Measurements from ENCODE around the gene AMPD3. TPM values are rescaled to one million over a fixed set of nuclear protein-coding genes. Genes with fewer than 3 reads are reported as not detected.

AMPD3 gene
- total RNA-seq, 1 donor from 2014 or later, result 6.8 TPM

DNA sequence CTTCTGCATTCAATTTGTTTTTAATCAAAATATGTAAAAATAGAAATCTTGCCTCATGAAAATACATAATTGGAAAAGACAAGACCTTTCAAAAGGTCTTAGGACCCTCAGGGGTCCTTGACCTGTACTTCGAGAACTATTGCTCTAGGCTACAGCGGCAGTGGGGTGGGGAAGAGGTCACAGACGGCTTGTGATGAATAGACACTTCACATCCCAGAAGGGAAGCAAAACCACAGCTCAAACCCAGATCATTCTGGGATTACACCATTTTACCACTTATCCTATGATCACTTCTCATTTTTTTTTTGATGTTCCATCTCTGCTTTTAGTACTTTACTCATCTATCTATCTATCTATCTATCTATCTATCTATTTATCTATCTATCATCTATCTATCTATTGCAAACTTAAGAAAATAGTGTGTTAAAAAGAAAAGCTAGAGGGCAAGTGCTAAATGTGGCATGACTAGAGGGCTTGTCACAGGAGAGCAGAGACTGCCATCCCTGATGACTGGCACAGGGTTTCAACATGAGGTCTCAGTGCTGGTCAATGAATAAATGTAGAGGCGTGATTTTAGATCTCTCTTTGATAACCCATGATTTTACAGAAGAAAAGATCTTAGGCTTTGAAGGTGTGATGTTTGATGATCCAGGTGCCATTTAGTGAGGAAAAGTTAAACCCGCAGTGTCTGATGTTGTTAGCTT is 48.9 kb downstream of the AMPD3 start:
- H3K4me3 Mint-ChIP-seq, result no peak overlapping the region
- TF ChIP-seq, protein P1, sequence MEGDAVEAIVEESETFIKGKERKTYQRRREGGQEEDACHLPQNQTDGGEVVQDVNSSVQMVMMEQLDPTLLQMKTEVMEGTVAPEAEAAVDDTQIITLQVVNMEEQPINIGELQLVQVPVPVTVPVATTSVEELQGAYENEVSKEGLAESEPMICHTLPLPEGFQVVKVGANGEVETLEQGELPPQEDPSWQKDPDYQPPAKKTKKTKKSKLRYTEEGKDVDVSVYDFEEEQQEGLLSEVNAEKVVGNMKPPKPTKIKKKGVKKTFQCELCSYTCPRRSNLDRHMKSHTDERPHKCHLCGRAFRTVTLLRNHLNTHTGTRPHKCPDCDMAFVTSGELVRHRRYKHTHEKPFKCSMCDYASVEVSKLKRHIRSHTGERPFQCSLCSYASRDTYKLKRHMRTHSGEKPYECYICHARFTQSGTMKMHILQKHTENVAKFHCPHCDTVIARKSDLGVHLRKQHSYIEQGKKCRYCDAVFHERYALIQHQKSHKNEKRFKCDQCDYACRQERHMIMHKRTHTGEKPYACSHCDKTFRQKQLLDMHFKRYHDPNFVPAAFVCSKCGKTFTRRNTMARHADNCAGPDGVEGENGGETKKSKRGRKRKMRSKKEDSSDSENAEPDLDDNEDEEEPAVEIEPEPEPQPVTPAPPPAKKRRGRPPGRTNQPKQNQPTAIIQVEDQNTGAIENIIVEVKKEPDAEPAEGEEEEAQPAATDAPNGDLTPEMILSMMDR (IDR thresholded peaks at IDR 0.05; ENCODE audit: unreplicated experiment), result no peak
- H3K27me3 Mint-ChIP-seq (ENCODE audit: low read depth), result no peaks in the 10 kb centered on the region
- no peaks in the 10 kb centered on the region for H3K9me3 Mint-ChIP-seq
- H3K4me1 Mint-ChIP-seq, result no peaks in the 10 kb centered on the region
- peaks cover 9% of the 10 kb centered on the region for H3K36me3 Mint-ChIP-seq
- DNase-seq (ENCODE audit: low spot score in 2 of 2, unreplicated experiment in 2 of 2), result no peak
- H3K27ac Mint-ChIP-seq, result no peak overlapping the region

GRCh38 chr11:10504490-10504889 is 49.4 kb downstream of the AMPD3 start:
- Mint-ChIP-seq H3K4me3 (no peak overlapping the region), H3K4me1 (no peaks in the 10 kb centered on the region), H3K27me3 (ENCODE audit: low read depth) (no peaks in the 10 kb centered on the region), H3K27ac (no peak overlapping the region), H3K9me3 (no peaks in the 10 kb centered on the region), H3K36me3 (peaks cover 9% of the 10 kb centered on the region)
- DNase-seq (ENCODE audit: low spot score in 2 of 2, unreplicated experiment in 2 of 2), result no peak
- TF ChIP-seq, protein P1 (IDR thresholded peaks at IDR 0.05; ENCODE audit: unreplicated experiment), result no peak

DNA sequence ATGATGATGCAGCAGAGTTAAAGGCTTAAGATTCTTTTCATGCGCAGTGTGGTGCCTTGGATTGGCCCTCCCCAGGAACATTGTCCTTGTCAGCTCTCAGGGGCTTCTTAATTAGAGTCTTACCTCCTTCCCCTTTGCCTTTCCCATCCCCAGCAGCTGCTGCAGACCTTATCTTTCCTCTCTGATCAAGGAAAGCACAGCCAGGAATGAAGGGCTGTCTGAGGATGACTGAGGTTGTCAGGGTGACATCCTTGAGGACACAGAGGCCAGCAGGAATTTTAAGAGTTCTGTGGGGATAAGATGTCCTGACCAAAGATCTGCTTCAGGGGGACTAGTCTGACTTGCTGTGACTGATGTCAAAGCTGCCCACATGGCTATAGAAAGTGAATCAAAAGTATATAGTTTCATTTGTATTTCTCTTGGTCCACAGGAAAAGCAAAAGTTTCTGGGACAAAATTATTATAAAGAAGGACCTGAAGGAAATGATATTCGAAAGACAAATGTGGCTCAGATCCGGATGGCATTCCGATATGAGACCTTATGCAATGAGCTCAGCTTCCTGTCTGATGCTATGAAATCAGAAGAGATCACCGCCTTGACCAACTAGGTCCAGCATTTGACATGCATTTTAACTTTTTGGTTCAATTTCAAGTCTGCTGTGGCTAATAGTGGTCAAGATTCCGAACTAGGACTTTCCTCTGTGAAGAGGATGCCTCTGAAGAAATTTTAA is 50.4 kb downstream of the AMPD3 start:
- no peak for DNase-seq (ENCODE audit: low spot score in 2 of 2, unreplicated experiment in 2 of 2)
- no peak overlapping the region for H3K27ac Mint-ChIP-seq
- no peaks in the 10 kb centered on the region for H3K4me1 Mint-ChIP-seq
- H3K9me3 Mint-ChIP-seq, result no peaks in the 10 kb centered on the region
- H3K4me3 Mint-ChIP-seq, result no peak overlapping the region
- TF ChIP-seq, protein P1 (IDR thresholded peaks at IDR 0.05; ENCODE audit: unreplicated experiment), result no peak
- no peaks in the 10 kb centered on the region for H3K27me3 Mint-ChIP-seq (ENCODE audit: low read depth)
- H3K36me3 Mint-ChIP-seq, result peaks cover 7% of the 10 kb centered on the region

DNA sequence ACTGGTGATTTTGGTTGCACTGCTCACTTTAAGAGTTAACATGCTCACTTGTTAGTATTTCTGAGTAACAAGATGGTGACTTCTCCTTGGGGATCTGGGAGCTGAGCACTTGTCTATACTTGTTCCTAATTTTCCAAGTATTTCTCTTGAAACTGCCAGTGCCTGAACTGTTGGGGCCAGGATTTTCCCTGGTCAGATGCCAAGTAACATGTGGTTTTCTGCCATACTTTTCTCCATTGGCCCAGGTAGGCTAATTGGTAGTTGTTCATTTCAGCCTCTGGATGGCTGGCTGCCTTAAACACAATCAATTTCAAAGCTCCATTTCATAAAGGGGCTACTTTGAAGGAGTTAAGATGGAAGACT is 50.9 kb downstream of the AMPD3 start:
- Mint-ChIP-seq H3K27ac (no peak overlapping the region), H3K4me3 (no peak overlapping the region), H3K27me3 (ENCODE audit: low read depth) (no peaks in the 10 kb centered on the region), H3K9me3 (no peaks in the 10 kb centered on the region), H3K4me1 (no peaks in the 10 kb centered on the region), H3K36me3 (peaks cover 6% of the 10 kb centered on the region)
- TF ChIP-seq, protein P1 (IDR thresholded peaks at IDR 0.05; ENCODE audit: unreplicated experiment), result no peak
- no peak for DNase-seq (ENCODE audit: low spot score in 2 of 2, unreplicated experiment in 2 of 2)

GRCh38 chr11:10511181-10511621 is 56.1 kb downstream of the AMPD3 start:
- no peak for DNase-seq (ENCODE audit: low spot score in 2 of 2, unreplicated experiment in 2 of 2)
- Mint-ChIP-seq H3K27me3 (ENCODE audit: low read depth) (no peaks in the 10 kb centered on the region), H3K36me3 (no peaks in the 10 kb centered on the region), H3K9me3 (no peaks in the 10 kb centered on the region), H3K4me3 (no peak overlapping the region), H3K27ac (no peak overlapping the region), H3K4me1 (no peaks in the 10 kb centered on the region)
- TF ChIP-seq, protein P1 (IDR thresholded peaks at IDR 0.05; ENCODE audit: unreplicated experiment), result no peak

Data from mesothelial cell of epicardium (in vitro differentiated cells).